Right lobe of liver (tissue), 4 donors: ENCODE measurements around the gene UAP1L1.

ENCODE experiments used
- CTCF ChIP-seq, 4 donors: fragments of 200-600 bp in 3 of 4; fragments of 450-650 bp in 1 of 4; IDR thresholded peaks; one replicate each; pipeline versions ENCODE4 v1.5.1 to v1.8.0; 2016 to 2022; ENCODE audit warnings: antibody characterized with exemption in 4 of 4, mild to moderate bottlenecking in 2 of 4
- POLR2A ChIP-seq: fragments of 450-650 bp; IDR thresholded peaks from one replicate; pipeline ENCODE4 v1.6.1; 2017; ENCODE audit warnings: antibody characterized with exemption, mild to moderate bottlenecking
- donor health status: DM: no; HTN: no; CAD: no.
- donor health status: DM: no; HTN: no; CAD: no.
- donor health status: DM: no; HTN: yes; CAD: no.

GRCh38 chr9:137076636-137077009 lies 694 bp upstream of the UAP1L1 start:
- no peak for TF ChIP-seq CTCF (IDR thresholded peaks at IDR 0.05)
- TF ChIP-seq POLR2A = no peak
